Activated B cell treated with CpG ODN at 0.5 μM for 24 hours (primary cell): ENCODE measurements around the gene TESMIN. TPM values are rescaled to one million over a fixed set of nuclear protein-coding genes. Genes with fewer than 3 reads are reported as not detected.

Experiments used
- ATAC-seq: fragments of 200-7000 bp; cut with Tn5 transposase; one replicate; pipeline ENCODE4 v1.10.0; 2021; ENCODE audit warnings: low read depth, mild to moderate bottlenecking, moderate library complexity
- CTCF ChIA-PET: fragments of 350-600 bp; sonication (Branson Sonifier 250); formaldehyde crosslinking; loops from one replicate; lab custom pipeline; 2021; ENCODE audit warnings: antibody characterized with exemption; lab: Charles Lee
- POLR2A ChIA-PET: fragments of 350-600 bp; sonication (Branson Sonifier 250); formaldehyde crosslinking; loops from one replicate; lab custom pipeline; 2021; ENCODE audit warnings: antibody characterized with exemption; lab: Charles Lee
- DNase-seq: peaks from one replicate; pipeline ENCODE4 v3.0.0; 2022
- H3K27ac Mint-ChIP-seq: one replicate; pipeline ENCODE4 v1.8.0; 2020; ENCODE audit warnings: mixed read lengths
- H3K27me3 Mint-ChIP-seq: one replicate; pipeline ENCODE4 v1.8.0; 2021; ENCODE audit warnings: mixed read lengths
- H3K36me3 Mint-ChIP-seq: one replicate; pipeline ENCODE4 v1.8.0; 2021; ENCODE audit warnings: low read depth, mixed read lengths
- H3K4me1 Mint-ChIP-seq: one replicate; pipeline ENCODE4 v1.8.0; 2021; ENCODE audit warnings: mixed read lengths
- H3K4me3 Mint-ChIP-seq: one replicate; pipeline ENCODE4 v1.8.0; 2020; ENCODE audit warnings: mild to moderate bottlenecking, mixed read lengths
- H3K9me3 Mint-ChIP-seq: one replicate; pipeline ENCODE4 v1.8.0; 2020; ENCODE audit warnings: mixed read lengths
- CTCF ChIP-seq: fragments of 200-600 bp; IDR thresholded peaks from one replicate; pipeline ENCODE4 v1.8.0; 2022; ENCODE audit warnings: antibody characterized with exemption, mild to moderate bottlenecking
- intact Hi-C: fragments of 100-400 bp; cut with micrococcal nuclease; formaldehyde crosslinking; loops from one replicate; pipeline ENCODE4 v1.15.1; 2024
- total RNA-seq: library from RNA; stranded (reverse); gene quantifications from 2 replicates; pipeline ENCODE4 v1.2.3, GENCODE V29; 2022

Gene TESMIN
- total RNA-seq, 1 donor from 2014 or later: 3.0 TPM

- CTCF ChIA-PET: no interaction called here
- H3K4me1 Mint-ChIP-seq: no peaks in the 10 kb centered on the region
- H3K4me3 Mint-ChIP-seq: no peak overlapping the region
- no peak for TF ChIP-seq CTCF
- H3K9me3 Mint-ChIP-seq: peaks cover 14% of the 10 kb centered on the region
- DNase-seq: no peak
- H3K27me3 Mint-ChIP-seq: peaks cover 17% of the 10 kb centered on the region
- H3K27ac Mint-ChIP-seq: no peak overlapping the region
- intact Hi-C loops: no loop called here
- no peak for ATAC-seq
- POLR2A ChIA-PET: no interaction called here
- peaks cover 6% of the 10 kb centered on the region for H3K36me3 Mint-ChIP-seq
Observed at GRCh38 chr11:68721075-68721474, 30.2 kb downstream of the TESMIN start.

- POLR2A ChIA-PET: no interaction called here
- CTCF ChIA-PET: no interaction called here
- DNase-seq: no peak
- no peak for TF ChIP-seq CTCF
- Mint-ChIP-seq H3K27ac (no peak overlapping the region), H3K36me3 (peaks cover 6% of the 10 kb centered on the region), H3K4me1 (no peaks in the 10 kb centered on the region), H3K4me3 (no peak overlapping the region), H3K9me3 (peaks cover 14% of the 10 kb centered on the region), H3K27me3 (peaks cover 14% of the 10 kb centered on the region)
- no peak for ATAC-seq
- intact Hi-C loops: no loop called here
Observed at GRCh38 chr11:68715456-68716122, 35.7 kb downstream of the TESMIN start.

- intact Hi-C loops: no loop called here
- no peak for DNase-seq
- ChIA-PET POLR2A (no interaction called here), CTCF (no interaction called here)
- no peak for TF ChIP-seq CTCF
- Mint-ChIP-seq H3K36me3 (peaks cover 2% of the 10 kb centered on the region), H3K4me1 (no peaks in the 10 kb centered on the region), H3K4me3 (no peak overlapping the region), H3K9me3 (peaks cover 3% of the 10 kb centered on the region), H3K27ac (no peak overlapping the region), H3K27me3 (peaks cover 9% of the 10 kb centered on the region)
- ATAC-seq: no peak
Observed at GRCh38 chr11:68714060-68714856, 37.1 kb downstream of the TESMIN start.

GRCh38 chr11:68711114-68711513, 40.2 kb downstream of the TESMIN start:
- POLR2A ChIA-PET: no interaction called here
- no peak for ATAC-seq
- CTCF ChIA-PET: no interaction called here
- Mint-ChIP-seq H3K27me3 (peaks cover under 1% of the 10 kb centered on the region), H3K36me3 (no peaks in the 10 kb centered on the region), H3K27ac (no peak overlapping the region), H3K4me1 (no peaks in the 10 kb centered on the region), H3K9me3 (no peaks in the 10 kb centered on the region), H3K4me3 (no peak overlapping the region)
- no peak for DNase-seq
- TF ChIP-seq CTCF: no peak
- intact Hi-C loops: no loop called here

GRCh38 chr11:68710409-68710808, 40.9 kb downstream of the TESMIN start:
- Mint-ChIP-seq H3K4me1 (no peaks in the 10 kb centered on the region), H3K36me3 (no peaks in the 10 kb centered on the region), H3K4me3 (no peak overlapping the region), H3K27me3 (no peaks in the 10 kb centered on the region), H3K9me3 (no peaks in the 10 kb centered on the region), H3K27ac (no peak overlapping the region)
- intact Hi-C loops: no loop called here
- ATAC-seq (no peak), DNase-seq (no peak)
- no peak for TF ChIP-seq CTCF
- CTCF ChIA-PET: no interaction called here
- POLR2A ChIA-PET: no interaction called here
